ENCODE data around the gene CFAP299.

GRCh38 chr4:80302616-80303223, 32.8 kb upstream of the CFAP299 start:
- TF ChIP-seq, protein P1, sequence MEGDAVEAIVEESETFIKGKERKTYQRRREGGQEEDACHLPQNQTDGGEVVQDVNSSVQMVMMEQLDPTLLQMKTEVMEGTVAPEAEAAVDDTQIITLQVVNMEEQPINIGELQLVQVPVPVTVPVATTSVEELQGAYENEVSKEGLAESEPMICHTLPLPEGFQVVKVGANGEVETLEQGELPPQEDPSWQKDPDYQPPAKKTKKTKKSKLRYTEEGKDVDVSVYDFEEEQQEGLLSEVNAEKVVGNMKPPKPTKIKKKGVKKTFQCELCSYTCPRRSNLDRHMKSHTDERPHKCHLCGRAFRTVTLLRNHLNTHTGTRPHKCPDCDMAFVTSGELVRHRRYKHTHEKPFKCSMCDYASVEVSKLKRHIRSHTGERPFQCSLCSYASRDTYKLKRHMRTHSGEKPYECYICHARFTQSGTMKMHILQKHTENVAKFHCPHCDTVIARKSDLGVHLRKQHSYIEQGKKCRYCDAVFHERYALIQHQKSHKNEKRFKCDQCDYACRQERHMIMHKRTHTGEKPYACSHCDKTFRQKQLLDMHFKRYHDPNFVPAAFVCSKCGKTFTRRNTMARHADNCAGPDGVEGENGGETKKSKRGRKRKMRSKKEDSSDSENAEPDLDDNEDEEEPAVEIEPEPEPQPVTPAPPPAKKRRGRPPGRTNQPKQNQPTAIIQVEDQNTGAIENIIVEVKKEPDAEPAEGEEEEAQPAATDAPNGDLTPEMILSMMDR (IDR thresholded peaks at IDR 0.05), result no peak
- TF ChIP-seq POLR2A (IDR thresholded peaks at IDR 0.05), result no peak
